Measurements from ENCODE around the gene IL2RA.
"Not testable (repeated sequence)": the region's sequence is repeated elsewhere in the genome, so short reads cannot be mapped to it uniquely, and the experiment has no call there.

Gene IL2RA

DNA sequence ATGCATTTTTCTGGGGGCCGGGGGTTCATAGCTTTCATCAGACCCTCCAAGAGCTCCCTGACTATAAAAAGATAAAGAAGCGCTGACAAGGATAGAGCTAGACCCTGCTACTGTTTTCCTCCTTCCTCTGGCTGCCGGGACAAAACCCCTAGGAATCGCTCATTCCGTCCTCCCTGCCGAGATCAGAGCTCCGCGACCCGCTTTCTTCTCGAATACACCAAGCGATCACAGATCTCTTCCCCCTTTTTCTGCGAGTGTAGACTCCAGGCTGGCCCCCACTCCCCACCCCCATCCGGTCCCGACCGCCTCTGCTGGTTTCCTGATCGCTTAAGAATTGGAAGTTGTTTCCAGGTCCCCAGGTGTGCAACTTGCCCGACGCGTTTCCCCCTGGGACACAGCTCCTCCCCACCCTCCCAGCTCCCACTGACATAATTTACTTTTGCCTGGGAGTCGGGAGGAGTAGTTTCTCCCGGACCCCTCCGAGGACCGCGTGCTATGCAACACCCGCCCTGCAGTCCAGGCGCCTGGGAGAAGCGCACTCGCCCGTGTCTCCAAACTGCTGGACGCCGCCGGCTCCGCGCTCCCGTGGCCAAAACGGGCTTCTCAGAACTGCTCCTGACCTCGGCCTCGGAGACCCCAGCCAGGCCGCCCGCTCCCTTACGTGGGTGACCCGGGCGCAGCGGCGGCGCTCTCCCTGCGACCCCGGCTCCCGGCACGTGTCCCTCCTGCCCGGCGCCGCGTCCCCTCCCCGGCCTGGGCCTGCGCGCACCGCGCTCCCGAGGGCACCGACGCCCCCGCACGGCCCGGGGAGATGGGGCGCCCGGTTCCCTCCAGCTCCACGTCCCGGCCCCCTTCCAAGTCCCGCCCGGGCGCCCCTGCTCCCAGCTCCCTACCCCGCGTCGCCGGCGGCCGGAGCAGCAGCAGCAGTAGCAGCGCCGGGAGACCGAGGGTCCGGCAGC, 85.4 kb downstream of the IL2RA start:
- FAIRE-seq, result no peak

DNA sequence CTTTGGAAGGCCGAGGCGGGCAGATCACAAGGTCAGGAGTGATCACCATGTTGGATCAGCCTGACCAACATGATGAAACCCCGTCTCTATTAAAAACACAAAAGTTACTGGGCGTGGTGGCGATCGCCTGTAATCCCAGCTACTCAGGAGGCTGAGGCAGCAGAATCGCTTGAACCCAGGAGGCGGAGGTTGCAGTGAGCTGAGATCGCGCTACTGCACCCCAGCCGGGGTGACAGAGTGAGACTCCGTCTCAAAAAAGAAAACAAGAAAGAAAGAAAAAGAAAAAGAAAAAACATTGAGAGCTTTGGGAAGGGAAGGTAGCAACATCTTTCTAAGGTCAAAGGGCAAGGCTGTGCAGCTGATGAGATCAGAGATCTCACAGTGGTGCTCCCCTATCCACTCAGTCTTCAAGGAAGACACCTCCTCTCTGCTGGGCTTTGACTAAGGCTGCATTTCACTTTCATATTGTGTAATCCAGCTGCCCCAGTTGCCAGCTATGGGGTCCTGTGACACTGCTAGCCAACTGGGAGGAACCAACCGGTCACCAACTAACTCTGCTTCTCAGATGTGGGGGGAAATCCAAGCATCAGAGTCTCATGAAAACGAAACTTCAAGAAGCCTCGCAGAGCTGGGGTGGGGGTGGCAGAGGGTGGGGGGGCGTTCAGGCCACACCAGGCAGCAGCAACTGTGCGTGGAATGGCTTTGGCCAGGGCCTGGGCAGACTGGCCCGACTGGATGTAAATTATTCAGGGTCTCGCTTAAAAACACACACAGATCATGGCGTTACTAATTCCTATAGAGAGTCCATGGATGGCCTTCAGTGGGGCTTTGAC, 86.3 kb downstream of the IL2RA start:
- FAIRE-seq, result no peak

DNA sequence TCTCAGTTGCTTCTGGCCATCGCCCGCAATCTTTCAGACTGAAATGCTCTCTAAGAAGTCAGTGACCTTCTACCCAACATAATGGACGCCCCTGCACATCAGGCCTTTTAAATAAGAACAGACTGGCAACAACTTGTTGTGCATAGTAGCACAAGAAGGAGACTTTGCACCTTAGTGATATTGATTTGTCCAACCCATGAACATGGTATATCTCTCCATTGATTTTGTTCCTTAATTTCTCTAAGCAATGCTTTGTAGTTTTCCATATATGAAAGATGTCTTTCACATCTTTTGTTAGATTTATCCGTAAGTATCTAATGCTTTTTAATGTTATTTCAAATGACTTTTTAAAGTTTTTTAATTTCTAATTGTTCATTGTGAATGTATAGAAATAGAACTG, 89.1 kb downstream of the IL2RA start:
- no peak for FAIRE-seq

DNA sequence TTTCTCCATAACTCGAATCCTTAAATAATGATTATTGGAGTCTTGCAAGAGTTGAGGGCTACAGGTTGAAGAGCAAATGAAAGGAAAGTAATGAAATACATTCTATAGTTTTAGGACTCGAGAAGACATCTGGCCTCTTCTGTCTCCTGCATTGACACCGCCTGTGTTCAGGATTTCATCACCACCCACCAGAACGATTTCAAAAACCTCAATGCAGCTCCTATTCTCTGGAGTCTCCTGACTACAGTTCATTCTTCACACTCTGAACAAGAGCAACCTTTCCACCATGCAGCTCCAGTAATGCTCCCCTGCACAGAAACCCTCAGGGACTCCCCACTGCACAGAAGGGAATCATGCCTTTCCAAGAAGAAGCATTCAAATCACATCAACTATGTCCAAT, 90.3 kb downstream of the IL2RA start:
- no peak for FAIRE-seq

GRCh38 chr10:5971315-5971832, 90.8 kb downstream of the IL2RA start:
- FAIRE-seq, result no peak

DNA sequence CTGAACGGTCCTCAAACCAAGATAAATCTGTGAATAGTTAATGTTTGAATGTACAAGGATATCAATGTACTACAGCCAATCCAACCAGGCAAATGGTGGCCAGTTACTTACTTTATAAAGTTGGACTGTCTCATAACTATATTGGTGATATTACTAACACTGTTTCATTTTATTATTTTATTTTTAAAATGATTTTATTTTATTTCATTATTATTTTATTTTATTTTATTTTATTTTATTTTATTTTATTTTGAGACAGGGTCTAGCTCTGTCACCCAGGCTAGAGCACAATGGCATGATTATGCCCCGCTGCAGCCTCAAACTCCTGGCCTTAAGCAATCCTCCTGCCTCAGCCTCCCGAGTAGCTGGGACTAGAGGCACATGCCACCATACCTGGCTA, 91.6 kb downstream of the IL2RA start:
- FAIRE-seq, result no peak

DNA sequence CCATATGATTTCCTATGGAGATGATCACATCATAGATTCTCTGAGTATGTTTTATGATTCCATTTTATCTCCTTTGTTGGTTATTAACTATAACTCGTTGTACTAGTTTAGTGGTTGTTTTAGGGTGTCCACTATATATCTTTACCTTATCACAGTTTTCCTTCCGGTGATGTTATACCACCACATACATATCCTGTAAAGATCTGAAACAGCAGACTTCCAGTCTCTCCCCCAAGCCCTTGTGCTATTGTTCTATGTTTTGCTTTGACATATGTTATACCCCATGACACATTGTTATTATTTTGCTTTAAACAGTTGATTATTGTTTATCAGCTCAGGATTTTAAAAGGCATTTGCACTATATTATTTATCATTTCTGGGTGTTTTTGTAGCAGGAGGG, 92.1 kb downstream of the IL2RA start:
- no peak for FAIRE-seq

- FAIRE-seq, result peak; percentile 85
Observed at GRCh38 chr10:5968681-5969453, 93.3 kb downstream of the IL2RA start.

GRCh38 chr10:5968037-5968680, 94.0 kb downstream of the IL2RA start:
- FAIRE-seq, result no peak

- no peak for FAIRE-seq
Observed at GRCh38 chr10:5965266-5965665, 96.9 kb downstream of the IL2RA start.

GRCh38 chr10:5964736-5965135, 97.4 kb downstream of the IL2RA start:
- no peak for FAIRE-seq

- no peak for FAIRE-seq
Observed at GRCh38 chr10:5963591-5963990, 98.6 kb downstream of the IL2RA start.

DNA sequence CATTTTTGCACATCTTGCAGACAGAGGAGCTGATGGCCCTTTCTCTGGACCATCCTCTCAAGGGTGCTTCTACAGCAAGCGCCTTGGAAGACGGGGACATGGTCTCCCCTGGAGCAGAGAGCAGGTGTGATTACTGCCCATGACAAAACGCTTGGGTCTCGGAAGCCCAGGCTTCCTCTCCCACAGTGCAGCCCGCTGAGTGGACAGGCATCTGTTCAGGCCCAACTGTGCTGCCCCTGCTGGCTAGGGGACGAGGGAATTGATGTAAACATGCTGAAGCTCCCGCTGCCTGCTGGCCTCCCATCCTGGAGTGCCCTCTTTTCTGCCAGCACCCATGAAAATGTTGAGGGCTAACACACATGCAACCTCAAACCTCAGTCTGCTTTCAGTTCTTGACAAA, 99.1 kb downstream of the IL2RA start:
- no peak for FAIRE-seq

- FAIRE-seq, result not testable (repeated sequence)
Observed at GRCh38 chr10:5962358-5962940, 99.7 kb downstream of the IL2RA start.

GRCh38 chr10:5961405-5962100, 100.6 kb downstream of the IL2RA start:
- FAIRE-seq, result no peak

DNA sequence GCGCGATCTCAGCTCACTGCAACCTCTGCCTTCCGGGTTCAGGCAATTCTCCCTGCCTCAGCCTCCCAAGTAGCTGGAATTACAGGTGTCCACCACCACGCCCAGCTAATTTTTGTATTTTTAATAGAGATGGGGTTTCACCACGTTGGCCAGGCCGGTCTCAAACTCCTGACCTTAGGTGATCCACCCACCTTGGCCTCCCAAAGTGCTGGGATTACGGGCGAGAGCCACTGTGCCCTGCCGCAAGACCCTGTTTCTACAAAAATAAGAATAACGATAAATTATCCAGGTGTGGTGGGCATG, 101.2 kb downstream of the IL2RA start:
- not testable (repeated sequence) for FAIRE-seq
